IMR-90 (cell line): ENCODE measurements around the gene RARRES1.

ENCODE experiments used
- BHLHE40 ChIP-seq: fragments of 150-350 bp; IDR thresholded peaks from 2 replicates; pipeline ENCODE4 v1.6.1; 2016; ENCODE audit warnings: mild to moderate bottlenecking, low read depth, low read length
- CEBPB ChIP-seq: IDR thresholded peaks from 2 replicates; pipeline ENCODE4 v1.6.1; 2012; ENCODE audit warnings: low read depth, low read length, improper control_type of control experiment
- CTCF ChIP-seq: conservative IDR thresholded peaks from 2 replicates; pipeline ENCODE4 v1.5.1; 2012; ENCODE audit warnings: mild to moderate bottlenecking, low read depth, low read length, improper control_type of control experiment
- ELK1 ChIP-seq: fragments of 150-350 bp; IDR thresholded peaks from 2 replicates; pipeline ENCODE4 v1.6.1; 2016; ENCODE audit warnings: low read depth, mild to moderate bottlenecking, low read length, moderate library complexity, borderline replicate concordance
- FOS ChIP-seq: fragments of 150-350 bp; IDR thresholded peaks from 2 replicates; pipeline ENCODE4 v1.6.1; 2016; ENCODE audit warnings: low read depth, low read length
- MAFK ChIP-seq: IDR thresholded peaks from 2 replicates; pipeline ENCODE4 v1.6.1; 2012; ENCODE audit warnings: low read depth, low read length, improper control_type of control experiment
- MAZ ChIP-seq: IDR thresholded peaks from 2 replicates; pipeline ENCODE4 v1.6.1; 2012; ENCODE audit warnings: low read depth, mild to moderate bottlenecking, low read length, improper control_type of control experiment, moderate library complexity, borderline replicate concordance
- MXI1 ChIP-seq: IDR thresholded peaks from 2 replicates; pipeline ENCODE4 v1.6.1; 2012; ENCODE audit warnings: low read depth, mild to moderate bottlenecking, low read length, moderate library complexity, borderline replicate concordance
- NFE2L2 ChIP-seq: fragments of 150-350 bp; IDR thresholded peaks from 2 replicates; pipeline ENCODE4 v1.6.1; 2016; ENCODE audit warnings: low read depth, mild to moderate bottlenecking, low read length
- POLR2A ChIP-seq: IDR thresholded peaks from 2 replicates; pipeline ENCODE4 v1.6.1; 2012; ENCODE audit warnings: mild to moderate bottlenecking, low read depth, low read length
- RAD21 ChIP-seq: IDR thresholded peaks from 2 replicates; pipeline ENCODE4 v1.6.1; 2012; ENCODE audit warnings: low read length, improper control_type of control experiment
- RCOR1 ChIP-seq: IDR thresholded peaks from 2 replicates; pipeline ENCODE4 v1.6.1; 2012; ENCODE audit warnings: mild to moderate bottlenecking, low read length, improper control_type of control experiment; ENCODE audit not compliant: insufficient replicate concordance
- RFX5 ChIP-seq: IDR thresholded peaks from 2 replicates; pipeline ENCODE4 v1.8.0; 2012; ENCODE audit warnings: low read depth, mild to moderate bottlenecking, low read length, moderate library complexity
- USF2 ChIP-seq: fragments of 150-350 bp; IDR thresholded peaks from 2 replicates; pipeline ENCODE4 v1.6.1; 2017; ENCODE audit warnings: mild to moderate bottlenecking, antibody characterized with exemption, low read length, low read depth

- TF ChIP-seq CTCF (no peak), RCOR1 (no peak), MXI1 (no peak), USF2 (no peak), POLR2A (no peak), MAZ (no peak), RAD21 (no peak), ELK1 (no peak), MAFK (no peak), NFE2L2 (no peak), RFX5 (no peak), CEBPB (no peak), FOS (no peak), BHLHE40 (no peak)
These were observed 68.4 kb downstream of the RARRES1 start for GRCh38 chr3:158663832-158664231.
